Diencephalon (tissue), 1 donor: Measurements from ENCODE around the gene LRSAM1. TPM values are rescaled to one million over a fixed set of nuclear protein-coding genes. Genes with fewer than 3 reads are reported as not detected.
A peak's percentile ranks its signal among the peaks of the same experiment; 100 is the strongest.

Experiments used
- small RNA-seq: library from RNA; depleted of rRNA; stranded (forward); fragments of <200 nt; gene quantifications from one replicate; pipeline ENCODE3, GENCODE V24; 2014
- total RNA-seq: library from RNA; depleted of rRNA; stranded (reverse); fragments of >200 nt; gene quantifications from one replicate; pipeline ENCODE4 v1.2.3, GENCODE V29; 2014

Gene LRSAM1
- 32.3 TPM for total RNA-seq

DNA sequence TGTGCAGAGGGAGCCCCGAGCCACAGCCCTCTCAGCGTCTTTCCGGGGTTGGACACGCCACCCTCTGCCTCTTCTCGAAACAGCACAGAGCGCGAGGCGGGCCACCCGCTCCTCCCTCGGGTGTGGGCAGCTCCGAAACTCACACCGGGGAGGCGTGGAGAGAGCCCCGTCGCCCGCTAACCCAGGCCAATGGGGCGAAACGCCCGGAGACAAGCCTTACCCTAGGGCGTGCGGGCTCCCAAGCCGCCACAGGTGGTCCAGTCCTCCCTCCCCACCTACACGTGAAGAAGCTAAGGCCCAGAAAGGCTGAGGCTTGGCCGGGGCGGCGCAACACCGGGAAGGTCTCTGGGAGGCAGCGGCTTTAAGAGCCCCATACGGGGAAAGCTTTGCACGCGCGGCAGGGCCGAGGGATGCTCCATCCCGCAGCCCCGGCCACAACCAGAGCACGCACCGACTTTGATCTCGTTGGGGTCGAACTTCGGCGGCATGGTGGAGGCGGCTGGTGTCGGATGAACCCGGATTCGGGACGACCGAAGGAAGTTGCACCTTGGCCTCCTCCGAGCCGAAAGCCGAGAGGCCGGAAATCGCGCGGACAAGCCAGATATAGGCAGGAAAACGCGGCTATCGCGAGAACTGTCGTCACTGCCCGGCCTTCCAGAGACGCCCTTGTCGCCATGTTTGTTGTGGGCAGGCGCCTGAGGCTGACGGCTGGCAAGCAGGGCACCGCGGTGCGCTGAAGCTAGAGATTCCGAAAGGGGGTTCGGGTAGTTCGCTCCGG is at the start of gene LRSAM1, which contains the start of gene RPL12:
Gene LRSAM1, plus strand, starts transcription at position 681 of the 778 bp plus-strand sequence. CDS start 3,018 bp downstream, outside the sequence.
Gene RPL12, minus strand, starts transcription at position 577 of the 778 bp plus-strand sequence. Its CDS starts 89 bp downstream, at position 488.

DNA sequence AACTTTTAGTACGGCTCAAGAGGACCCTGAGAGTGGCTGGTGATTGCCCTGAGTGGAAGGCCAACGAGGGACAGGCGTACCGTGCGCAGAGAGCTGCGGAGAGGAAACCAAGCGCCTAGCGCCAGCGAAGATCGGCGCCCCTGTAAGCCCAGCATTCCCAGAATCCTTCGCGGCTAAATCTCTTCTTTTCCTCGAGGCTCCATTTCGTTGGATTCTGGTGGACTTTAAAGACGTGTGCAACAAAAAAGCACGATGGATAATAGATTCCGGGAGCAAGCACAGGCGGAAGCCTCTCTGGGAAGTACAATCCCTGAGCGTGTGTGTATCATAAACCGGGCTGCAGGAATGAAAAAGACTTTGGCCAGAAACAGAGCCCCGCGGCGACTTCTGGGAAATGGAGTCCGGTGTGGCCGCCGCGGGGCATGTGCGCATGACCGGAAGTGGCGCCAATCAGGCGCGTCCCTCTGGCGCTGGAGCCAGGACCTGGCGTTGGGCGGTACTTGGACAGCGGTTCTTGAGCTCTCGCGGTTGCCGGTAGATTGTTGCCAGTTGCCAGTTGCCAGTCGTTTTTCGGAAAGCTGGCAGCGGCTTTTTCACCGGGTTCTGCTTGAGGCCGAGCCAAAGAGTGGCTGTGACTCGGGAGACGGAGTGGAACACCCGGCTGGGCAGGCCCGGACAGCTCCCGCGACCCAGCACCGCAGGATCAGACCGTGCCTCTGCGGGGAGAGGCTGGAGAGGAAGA is 27.2 kb upstream of the LRSAM1 start, which contains the start of gene ZNF79:
Gene ZNF79, plus strand, starts transcription at position 449 of the 742 bp plus-strand sequence. CDS start 406 bp downstream, outside the sequence.

Small RNA genes within 50 kb of the gene (small RNA-seq; reads per million reads assigned to genes)
- not detected for gene RF00019
- 53.9 reads per million, percentile 96 among the genes with 10 or more reads in this experiment for gene SNORA65

Other genes with a start within 250 kb of the LRSAM1 start
- gene GARNL3, start 186.7 kb upstream of the LRSAM1 start, total RNA-seq = 87.4 TPM
- 16.4 TPM for gene SLC2A8, start 54.3 kb upstream of the LRSAM1 start, total RNA-seq
- 10.8 TPM for gene ZNF79, start 27.1 kb upstream of the LRSAM1 start, total RNA-seq
- 725 TPM for gene RPL12, start 104 bp upstream of the LRSAM1 start, total RNA-seq
- 119 TPM for gene STXBP1, start 160.8 kb downstream of the LRSAM1 start, total RNA-seq